ELF-1 (cell line): ENCODE measurements around the gene LIPK.
"Not testable (repeated sequence)": the region's sequence is repeated elsewhere in the genome, so short reads cannot be mapped to it uniquely, and the experiment has no call there.

ENCODE experiments used
- DNase-seq: peaks from one replicate; pipeline ENCODE4 v3.0.0-alpha.2; 2016; ENCODE audit warnings: low read depth, low spot score

LIPK gene, protein sequence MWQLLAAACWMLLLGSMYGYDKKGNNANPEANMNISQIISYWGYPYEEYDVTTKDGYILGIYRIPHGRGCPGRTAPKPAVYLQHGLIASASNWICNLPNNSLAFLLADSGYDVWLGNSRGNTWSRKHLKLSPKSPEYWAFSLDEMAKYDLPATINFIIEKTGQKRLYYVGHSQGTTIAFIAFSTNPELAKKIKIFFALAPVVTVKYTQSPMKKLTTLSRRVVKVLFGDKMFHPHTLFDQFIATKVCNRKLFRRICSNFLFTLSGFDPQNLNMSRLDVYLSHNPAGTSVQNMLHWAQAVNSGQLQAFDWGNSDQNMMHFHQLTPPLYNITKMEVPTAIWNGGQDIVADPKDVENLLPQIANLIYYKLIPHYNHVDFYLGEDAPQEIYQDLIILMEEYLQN

DNA sequence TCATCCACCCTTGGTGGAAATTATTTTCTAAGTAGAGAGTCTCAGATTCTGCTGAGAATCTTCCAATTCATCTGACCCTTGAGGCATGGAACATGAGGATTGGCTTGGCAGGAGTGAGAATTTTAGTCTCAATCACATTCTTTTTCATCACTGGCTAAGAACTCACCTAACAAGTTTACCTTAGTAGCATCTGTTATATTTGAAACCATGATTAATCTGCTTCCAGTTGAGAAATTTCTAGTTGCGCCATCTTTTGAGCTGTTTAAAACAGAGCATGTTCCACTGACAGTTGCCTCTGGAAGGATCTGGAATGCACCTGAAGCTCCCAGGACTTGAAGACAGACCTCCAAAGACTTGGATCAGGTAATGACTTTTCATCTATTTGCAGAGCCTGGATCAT lies at the start of gene LIPK:
Gene LIPK (plus strand): TSS at position 292 of the 400 bp plus-strand sequence. CDS start 18,295 bp downstream, outside the sequence.
- DNase-seq, result no peak

GRCh38 chr10:88657901-88658300 lies 48.1 kb upstream of the LIPK start:
- DNase-seq, result no peak

DNA sequence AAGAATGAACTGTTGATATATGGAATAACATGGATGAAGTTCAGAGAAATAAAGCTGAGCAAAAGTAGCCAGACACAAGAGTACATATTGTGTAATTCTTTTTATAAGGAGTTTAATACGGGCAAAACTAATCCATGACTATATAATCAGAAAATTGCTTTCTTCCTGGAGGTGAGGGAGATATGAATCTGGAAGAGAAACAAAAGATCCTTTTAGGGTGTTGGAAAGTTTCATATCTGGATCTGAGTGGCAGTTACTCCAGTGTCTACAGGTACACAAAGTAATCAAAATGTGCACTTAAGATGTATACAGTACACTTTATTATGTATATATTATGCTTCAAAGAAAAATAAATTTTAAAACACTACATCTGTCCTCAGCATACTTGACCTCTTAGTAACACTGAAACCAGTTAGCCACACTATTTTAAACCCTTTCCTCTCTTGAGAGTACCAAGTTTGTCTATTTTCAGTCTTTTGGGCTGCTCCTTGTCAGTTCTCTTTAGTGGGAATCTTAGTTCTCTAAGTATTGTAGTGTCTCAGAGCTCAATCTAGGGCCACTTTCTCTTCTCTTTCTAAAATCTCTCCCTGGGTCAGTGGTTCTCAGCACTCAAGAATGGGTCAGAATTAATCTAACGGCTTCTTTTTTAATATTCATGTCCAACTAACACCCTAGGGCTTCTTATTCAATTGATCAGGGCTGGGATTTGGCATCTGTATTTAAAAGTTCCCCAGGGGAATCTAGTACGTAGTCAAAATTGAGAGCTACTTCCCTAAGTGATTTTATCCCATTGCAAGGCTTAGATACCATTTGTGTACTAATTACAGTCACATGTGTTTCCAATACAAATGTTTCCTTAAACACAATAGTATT lies 46.1 kb upstream of the LIPK start:
- no peak for DNase-seq

GRCh38 chr10:88660598-88660884 lies 45.5 kb upstream of the LIPK start:
- no peak for DNase-seq

DNA sequence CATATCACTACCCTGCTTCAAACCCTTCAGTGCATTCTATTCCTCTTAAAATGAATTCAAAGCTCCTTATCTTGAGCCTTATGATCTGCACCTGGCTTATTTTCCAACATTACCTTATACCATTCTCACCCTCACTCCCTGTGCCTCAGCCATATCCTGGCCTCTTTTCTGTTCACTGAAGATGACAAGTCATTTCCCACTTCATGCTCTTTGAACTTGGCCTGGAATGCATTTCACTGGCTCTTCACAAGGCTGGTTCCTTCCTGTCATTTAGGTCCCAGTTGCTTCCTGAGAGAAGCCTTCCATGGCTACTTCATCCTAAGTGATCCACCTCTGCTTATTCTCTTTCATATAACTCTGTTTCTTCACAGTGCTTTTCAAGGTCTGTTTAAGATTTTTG lies 45.0 kb upstream of the LIPK start:
- no peak for DNase-seq

DNA sequence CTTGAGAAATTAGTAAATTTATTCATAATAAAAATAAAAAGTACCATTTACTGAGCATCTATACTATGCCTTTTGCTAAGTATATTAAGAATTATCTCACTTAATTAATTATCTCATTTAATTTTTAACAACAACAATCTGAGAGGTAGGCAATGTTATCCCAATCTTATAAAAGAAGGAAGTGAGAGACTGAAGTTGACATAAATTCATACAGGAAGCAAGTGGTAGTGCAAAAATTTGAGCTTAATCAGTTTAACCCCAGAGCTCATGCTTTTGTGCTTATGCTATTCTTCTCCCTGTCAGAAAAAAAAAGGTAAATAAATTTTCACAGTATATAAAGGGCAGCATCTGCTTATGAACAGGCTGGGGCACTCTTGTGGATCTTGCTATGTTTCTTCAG lies 44.5 kb upstream of the LIPK start:
- DNase-seq, result no peak

GRCh38 chr10:88663153-88663552 lies 42.9 kb upstream of the LIPK start:
- not testable (repeated sequence) for DNase-seq

GRCh38 chr10:88664142-88664541 lies 41.9 kb upstream of the LIPK start, which contains the start of gene LIPF:
TSS of gene LIPF (plus strand) at chr10:88664442. CDS start at chr10:88667298, 2,856 bp downstream.
- DNase-seq, result no peak

GRCh38 chr10:88668465-88668864 lies 37.6 kb upstream of the LIPK start:
- no peak for DNase-seq

DNA sequence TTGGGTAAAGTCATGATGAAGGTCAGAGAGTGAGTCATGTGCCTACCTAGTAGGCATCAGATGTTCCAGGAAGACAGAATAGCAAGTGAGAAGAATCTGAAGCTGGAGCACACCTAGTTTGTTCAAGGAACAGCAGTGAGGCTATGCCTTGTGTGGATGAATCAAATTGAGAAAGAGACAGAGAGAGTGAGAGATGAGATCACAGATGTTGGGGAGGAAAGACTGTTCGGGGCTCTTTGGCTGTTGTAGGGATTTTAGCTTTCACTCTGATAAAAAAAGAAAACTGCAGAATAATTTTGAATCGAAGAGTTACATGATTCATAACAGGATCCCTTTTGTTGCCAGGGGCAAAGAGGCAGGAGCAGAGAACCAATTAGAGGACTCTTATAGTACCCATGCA lies 35.6 kb upstream of the LIPK start:
- no peak for DNase-seq

DNA sequence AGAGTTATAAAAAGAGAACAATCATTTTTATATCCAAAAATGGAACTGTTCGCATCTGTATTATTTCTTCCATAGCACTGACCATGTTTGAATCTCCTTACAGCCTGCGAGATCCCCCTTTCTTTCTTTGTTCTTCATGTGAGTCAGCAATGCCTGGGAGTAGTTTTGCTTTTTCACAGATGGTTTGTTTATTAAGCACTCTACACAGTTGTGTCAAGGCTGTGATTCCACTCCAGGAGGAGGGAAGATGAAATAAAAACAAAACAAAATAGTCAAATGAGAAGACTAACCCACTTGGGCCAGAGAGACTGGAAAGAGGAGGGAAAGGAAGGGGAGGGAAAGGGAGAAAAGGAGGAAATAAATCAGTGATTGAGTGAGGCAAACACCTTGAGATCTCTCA lies 34.0 kb upstream of the LIPK start:
- DNase-seq, result no peak

DNA sequence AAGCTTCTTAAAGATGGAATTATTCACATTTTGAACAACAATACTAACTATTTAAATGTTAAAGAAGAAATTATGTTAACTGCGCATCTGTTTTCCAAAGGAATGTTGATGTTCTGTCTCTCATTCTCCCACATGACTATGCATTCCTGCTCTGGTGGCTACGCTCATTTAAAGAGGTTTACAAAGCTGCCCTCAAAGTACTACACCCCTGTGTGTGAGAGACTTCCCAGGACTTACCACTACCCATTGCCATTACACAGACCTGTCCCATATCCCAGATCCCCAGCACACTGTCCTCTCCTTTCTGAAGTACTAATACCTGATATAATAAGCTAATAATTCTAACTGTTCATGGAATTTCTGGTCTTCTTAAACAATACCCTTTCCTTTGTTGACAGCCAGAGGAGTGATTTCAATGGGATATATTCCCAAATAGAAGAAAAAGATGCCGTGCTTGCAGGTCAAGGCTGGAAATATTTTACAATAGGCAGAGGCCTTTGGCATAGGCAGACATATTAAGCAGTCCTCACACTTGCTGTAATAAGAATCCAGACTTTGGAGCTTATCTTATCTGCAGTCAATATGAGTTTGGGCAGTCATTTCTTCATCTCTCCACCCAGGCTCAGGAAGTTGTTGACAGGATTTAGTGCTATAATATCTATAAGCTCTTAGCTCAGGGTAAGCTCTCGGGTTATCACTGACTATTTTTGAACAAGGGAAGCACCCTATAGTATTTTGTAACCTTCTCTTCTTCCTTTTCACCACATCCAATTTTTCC lies 29.6 kb upstream of the LIPK start:
- no peak for DNase-seq

DNA sequence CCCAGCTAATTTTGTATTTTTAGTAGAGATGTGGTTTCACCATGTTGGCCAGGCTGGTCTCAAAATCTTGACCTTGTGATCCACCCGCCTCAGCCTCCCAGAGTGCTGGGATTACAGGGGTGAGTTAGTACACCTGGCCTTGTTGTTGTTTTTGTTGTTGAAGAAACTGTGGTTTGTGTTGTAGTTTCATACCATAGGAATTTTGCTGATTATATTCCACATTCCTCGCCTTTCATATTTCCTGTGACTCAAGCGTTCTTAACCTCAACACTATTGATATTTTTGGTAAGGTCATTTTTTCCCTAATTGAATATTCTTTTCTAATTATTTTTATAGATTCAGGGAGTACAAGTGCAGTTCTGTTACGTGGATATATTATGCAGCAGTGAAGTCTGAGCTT lies 25.1 kb upstream of the LIPK start:
- DNase-seq, result no peak

GRCh38 chr10:88682491-88682890 lies 23.6 kb upstream of the LIPK start:
- DNase-seq, result no peak

- no peak for DNase-seq
Measured at GRCh38 chr10:88687853-88688467, 18.1 kb upstream of the LIPK start.

DNA sequence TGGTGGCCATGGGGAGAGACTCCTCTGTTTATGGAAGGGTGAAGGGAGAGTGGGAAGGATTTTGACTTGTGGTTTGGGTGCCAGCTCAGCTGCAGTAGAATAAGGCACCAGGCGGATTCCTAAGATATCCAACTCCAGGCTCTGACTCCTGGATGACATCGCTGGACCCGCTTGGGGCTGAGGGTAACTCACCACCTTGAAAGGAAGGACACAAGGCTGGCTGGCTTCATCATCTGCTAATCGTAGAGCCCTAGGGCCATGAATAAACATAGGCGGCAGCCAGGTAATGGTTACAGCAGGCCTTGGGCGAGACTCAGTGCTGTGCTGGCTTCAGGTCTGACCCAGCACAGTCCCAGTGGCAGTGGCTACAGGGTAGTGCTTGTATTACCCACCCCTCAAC lies 16.7 kb upstream of the LIPK start:
- DNase-seq, result peak; percentile 19

- no peak for DNase-seq
Measured at GRCh38 chr10:88693392-88694020, 12.5 kb upstream of the LIPK start.

- peak; percentile 81 for DNase-seq
Measured at GRCh38 chr10:88702848-88703597, 3.0 kb upstream of the LIPK start.

GRCh38 chr10:88707429-88708155 lies 1.5 kb downstream of the LIPK start:
- no peak for DNase-seq

- not testable (repeated sequence) for DNase-seq
Measured at GRCh38 chr10:88709361-88709760, 3.3 kb downstream of the LIPK start.
